NCI-H187 treated with DMSO at 0.1 percent for 48 hours (cell line): ENCODE data around the gene COG4.
"Not testable (repeated sequence)": the region's sequence is repeated elsewhere in the genome, so short reads cannot be mapped to it uniquely, and the experiment has no call there.

ENCODE experiments used
- DNase-seq: peaks from one replicate; lab custom pipeline; 2025; lab: John Stamatoyannopoulos, UW

COG4 gene

DNA sequence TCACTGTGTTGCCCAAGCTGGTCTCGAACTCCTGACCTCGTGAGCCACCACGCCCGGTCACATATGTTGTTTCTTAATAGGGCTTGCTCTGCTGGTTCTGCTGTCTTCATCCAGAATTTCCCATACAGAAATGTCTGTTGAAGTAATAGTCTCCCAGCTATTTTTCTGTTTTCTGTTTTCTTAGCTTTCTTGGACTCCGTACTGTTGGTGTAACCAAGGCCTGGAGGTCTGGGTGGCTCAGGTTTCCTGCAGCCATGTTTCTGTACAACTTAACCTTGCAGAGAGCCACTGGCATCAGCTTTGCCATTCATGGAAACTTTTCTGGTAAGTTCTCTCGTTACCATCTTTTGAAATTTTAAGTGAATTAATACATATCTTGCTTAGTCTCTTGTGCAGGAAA, 3.0 kb upstream of the COG4 start:
- no peak for DNase-seq

DNA sequence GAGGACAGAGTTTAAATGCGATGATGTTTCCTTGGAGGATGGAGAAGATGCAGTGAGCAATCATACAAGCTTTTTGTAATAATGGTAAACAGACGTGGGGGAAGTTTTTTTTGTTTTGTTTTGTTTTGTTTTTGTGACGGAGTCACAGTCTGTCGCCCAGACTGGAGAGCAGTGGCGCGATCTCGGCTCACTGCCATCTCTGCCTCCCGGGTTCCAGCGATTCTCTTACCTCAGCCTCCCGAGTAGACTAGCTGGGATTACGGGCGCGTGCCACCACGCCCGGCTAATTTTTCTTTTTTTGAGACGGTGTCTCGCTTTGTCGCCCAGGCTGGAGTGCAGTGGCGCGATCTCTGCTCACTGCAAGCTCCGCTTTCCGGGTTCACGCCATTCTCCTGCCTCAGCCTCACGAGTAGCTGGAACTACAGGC, 1.1 kb upstream of the COG4 start:
- DNase-seq = not testable (repeated sequence)

DNA sequence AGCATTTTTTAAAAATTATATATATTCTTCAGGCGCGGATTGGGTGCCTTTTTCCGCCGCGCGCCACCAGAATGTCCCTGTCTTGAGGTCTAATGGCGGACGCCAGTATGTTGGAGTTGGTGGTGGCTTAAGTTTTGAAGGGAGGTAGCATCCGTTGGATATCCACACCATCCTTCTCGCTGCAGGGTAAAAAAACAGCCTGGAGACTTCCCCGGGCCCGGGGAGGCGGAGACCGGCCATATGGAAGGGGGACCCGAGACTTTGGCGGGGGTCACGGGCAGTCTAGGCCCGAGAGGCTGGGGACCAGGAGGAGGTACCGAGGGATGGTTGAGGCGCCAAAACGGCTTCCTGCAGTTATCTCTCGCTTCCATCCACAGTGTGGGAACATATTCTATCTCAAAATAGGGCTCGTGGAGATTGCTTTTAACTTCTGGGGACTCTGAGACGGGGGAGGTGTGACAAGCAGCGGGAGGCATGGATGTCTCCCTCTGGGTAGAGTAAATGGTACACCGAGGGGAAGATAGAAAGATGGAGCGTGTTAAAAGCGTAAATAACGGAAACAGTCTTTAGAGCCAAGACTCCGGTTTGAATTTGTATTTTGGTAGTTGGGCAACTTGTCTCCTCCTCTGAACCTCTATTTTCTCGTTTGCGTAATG, 517 bp upstream of the COG4 start, which contains the start of gene SF3B3:
Gene SF3B3 (plus strand): TSS at position 74 of the 656 bp plus-strand sequence. CDS start 2,841 bp downstream, outside the sequence.
- no peak for DNase-seq

DNA sequence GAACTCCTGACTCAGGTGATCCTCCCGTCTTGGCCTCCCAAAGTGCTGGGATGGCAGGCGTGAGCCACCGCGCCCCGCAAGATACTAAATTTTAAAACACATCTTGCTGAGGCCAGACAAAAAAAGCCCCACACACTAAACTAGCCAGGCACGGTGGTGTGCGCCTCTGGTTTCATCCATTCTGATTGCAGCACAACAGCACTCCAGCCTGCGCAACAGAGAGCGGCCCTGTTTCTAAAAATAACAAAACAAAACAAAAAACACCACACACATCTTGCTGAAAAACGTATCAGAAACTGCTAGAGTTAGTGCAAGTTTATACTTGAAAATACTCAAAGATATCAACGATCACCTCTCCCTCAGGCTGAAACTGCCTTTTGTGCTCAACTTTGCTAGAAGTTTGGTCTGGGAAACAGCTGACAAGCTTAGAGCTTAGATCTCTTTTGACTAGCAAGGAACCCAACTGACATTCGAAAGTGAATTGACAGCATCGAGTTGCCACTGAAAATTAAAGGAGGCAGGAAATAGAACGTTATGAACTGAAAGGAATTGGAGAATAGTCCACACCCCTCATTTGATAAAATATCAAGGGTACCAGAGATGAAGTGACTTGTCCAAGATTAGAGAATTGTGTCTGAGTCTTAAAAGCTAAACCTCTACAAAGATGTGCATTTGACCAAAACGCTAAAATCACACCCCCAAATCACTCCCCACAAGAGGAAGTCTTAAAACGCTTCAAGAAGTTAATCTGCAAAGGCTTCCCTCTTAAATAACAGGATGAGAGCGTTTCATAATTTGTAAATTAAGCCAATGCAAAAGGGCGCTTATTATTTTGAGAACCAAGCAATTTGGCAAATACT, 908 bp downstream of the COG4 start:
- DNase-seq = no peak

DNA sequence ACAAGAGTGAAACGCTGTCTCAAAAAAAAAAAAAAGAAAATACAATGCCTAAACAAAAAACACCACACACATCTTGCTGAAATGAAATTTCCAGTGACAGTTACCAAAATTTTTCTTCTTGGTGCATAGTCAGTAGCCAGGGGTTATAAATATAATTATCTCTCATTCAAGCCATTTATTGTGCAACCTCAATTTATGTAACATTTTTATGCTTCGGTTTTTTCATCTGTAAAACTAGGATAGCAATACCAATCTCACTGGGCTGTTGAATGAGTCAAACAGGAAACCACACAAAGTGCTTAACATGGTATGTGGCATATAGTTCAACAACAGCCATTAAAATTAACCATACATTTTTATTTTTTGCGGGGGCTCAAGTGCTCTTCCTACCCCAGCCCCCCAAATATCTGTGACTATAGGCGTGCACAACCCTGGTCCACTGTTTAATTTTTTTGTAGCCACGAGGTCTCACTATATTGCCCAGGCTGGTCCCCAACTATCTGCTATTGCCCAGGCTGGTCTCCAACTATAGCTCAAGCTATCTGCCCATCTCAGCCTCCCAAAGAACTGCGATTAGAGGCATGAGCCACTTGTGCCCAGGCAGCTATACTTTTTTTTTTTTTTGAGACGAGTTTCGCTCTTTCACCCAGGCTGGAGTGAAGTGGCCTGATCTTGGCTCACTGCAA, 2.6 kb downstream of the COG4 start:
- DNase-seq = no peak

DNA sequence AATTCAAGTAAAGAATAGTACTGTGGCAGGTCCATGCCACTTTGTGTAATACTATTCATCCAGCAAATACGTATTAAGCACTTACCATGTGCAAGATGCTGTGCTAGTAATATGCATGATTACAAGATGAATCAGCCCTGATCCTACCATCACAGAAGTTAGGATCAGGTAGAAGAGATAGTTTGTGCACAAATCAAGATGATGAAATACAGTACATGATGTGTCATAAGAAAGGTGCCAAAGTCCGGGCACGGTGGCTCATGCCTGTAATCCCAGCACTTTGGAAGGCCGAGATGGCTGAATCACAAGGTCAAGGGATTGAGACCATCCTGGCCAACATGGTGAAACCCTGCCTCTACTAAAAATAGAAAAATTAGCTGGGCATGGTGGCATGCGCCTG, 10.9 kb downstream of the COG4 start:
- no peak for DNase-seq

DNA sequence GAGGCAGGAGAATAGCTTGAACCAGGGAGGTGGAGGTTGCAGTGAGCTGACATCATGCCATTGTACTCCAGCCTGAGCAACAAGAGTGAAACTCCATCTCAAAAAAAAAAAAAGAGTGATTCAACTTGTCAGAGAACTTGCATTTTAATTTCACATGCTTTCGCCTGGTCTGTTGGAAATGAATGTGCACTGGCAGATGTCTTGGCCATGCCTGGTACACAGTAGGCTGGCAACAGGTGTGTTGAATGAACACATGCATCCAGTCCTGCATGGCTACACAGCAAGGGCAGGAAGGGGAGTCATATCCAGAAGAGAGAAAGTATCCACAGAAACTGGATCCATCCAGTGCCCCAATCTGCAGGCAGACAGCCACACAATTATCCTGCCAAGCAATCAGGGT, 11.5 kb downstream of the COG4 start:
- DNase-seq = no peak

DNA sequence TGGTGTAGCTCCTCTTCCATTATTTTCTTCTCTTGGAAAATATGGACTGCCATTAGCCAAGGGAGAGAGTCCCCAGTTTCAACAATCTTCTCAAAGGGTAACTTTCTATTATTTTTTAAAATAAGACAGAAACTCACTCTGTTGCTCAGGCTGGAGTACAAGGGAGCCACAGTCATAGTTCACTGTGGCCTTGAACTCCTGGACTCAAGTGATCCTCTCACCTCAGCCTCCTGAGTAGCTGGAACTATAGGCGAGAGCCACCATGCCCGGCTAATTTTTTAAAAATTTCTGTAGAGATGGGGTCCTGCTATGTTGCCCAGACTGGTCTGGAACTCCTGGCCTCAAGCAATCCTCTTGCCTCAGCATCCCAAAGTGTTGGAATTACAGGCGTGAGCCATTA, 13.1 kb downstream of the COG4 start:
- DNase-seq = no peak

DNA sequence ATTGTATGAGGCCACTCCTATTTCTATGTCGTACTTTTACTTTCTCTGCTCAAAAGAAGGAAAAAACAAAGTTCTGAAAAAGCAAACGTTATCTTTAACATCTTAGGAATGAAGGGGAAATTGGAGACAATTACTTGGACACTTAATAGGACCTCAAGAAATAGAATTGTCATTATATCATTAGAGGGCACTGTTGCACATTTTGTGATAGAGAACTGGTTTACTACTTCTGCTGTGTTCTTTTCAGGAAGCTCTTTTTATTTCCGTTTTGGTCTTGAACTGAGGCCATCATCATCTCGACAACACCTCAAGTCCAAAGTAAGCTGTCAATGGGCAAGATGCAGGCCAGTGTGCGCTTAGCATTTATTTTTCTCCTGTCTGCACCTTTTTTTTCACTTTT, 14.6 kb downstream of the COG4 start:
- DNase-seq = no peak

DNA sequence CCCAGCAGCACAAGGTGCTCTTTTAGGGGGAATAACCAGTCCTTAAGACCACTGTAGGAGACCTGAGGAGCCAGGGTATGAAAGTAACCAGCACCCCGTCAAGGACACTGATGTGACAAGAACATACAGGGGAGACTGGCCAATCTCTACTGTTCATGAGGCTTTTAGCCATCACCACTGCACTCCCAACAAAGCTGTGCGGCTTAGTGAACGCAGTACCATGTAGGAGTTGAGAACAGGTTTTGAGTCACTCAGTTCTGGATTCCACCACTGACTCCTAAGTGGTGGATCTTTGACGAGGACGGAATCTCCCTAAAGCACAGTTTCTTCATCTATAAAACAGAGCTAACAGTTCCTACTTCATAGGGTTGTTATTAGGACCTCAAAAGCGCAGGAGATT, 26.8 kb downstream of the COG4 start:
- no peak for DNase-seq

DNA sequence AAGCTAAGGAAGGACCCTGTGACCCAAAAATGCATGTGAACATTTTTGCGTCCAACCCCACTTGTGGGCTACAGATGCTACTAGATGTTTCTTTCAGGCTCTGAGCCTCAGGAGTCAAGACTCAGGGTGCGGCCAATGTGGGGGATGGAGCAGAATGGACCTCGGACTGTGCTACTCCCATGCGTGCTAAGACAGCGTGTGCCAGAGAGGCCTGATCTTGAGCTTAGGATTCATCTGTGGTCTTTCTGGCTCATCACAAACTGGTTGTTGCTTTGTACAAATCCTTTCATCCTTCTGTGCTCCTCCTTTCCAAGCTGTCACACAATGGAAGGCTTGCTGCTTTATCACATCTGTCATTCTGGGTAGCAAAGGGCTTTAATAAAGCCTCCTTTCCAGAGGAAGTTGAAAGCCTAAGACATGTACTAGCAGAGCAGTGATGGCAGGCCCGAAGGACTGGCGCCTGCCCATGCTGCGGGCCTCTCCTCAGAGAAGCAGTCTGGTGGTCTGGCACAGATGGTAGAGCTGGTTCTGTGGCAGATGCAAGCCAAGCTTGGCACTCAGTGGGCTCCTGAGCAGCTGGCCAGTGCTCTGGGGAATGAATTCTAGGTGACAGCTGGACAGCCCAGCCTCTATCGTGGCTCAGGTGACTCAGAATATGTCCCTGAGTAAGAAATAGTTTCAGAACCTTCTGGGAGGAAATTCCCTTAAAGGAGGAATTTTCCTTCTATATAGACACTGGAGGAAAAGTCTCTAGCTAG, 27.8 kb downstream of the COG4 start:
- DNase-seq = no peak

DNA sequence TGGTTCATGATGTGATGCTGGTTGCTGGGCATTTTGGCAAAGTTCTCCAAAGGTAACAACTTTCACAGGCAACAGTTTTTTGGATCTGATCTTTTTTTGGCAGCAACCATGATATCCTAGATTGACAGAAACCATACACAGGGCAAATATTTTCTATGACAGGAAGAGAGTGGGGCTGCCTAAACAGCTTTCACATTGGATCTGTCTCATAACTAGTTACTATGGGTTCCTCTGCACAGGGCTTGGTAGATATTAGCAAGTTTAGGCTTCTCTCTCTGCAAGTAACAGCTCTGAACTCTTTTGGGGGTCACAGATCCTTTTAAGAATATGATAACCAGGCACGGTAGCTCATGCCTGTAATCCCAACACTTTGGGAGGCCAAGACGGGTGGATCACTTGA, 28.6 kb downstream of the COG4 start:
- no peak for DNase-seq

DNA sequence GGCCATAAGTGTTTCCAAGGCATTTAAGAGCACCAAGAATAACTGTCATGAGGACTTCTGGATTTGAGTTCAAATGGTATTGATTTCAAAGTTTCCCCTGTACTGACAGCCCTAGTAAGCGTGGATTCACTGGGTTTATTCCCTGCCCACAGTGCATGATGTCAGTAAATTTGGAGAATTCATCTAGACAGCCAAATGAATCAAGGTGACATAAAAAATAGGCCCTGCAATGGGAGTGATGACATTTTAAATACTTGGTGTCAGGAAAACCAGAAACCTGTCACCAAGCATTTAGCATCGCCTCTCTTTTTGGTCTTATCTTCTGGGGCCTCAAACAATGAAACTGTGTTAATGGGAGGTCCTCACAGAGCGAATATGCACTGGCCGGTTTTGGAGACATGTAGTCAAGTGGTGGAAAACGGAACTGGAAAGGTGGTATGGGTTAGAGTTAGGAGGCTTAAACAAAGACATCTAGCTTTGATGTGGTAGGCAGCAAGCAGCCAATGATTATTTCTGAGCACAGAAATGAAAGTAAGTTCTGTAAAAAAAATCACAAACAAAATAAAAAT, 29.1 kb downstream of the COG4 start:
- no peak for DNase-seq

DNA sequence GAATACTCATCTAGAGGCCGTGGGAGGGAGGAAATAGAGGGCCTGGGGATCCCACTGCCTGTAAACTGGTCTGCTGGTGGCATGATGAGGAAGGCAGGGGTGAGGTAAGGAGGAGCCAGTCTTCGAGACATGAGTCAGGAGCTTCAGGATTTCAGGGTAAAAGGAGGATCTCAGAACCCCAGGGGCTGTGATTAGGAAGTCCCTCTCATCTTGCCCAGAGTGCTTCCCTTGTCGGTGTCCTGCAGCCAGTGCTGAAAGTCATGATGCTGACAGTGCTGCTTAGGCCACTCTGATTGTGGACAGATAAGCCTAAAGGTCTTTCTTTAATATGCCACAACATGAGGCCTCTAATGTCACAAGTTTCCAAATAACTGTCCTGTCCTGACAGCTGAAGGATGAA, 29.6 kb downstream of the COG4 start:
- DNase-seq = no peak

DNA sequence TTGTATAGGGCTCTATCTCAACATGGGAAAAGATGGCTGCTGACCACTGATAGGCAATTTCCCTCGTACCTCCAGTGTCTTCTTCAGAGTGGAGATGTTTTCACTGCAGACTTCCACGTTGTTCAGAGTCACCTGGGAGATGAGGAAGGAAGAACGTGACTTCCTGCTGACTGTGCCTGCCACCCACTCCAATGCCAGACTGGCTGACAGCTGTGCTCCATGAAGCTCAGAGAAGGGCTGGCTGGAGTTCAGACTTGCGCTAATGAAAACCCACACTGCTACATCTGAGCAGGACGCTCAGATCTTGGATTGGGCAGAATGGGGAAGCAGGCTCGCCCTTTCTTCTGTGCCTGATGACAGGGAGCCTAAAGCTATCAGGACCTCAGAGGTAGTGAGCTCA, 33.1 kb downstream of the COG4 start:
- DNase-seq = no peak

DNA sequence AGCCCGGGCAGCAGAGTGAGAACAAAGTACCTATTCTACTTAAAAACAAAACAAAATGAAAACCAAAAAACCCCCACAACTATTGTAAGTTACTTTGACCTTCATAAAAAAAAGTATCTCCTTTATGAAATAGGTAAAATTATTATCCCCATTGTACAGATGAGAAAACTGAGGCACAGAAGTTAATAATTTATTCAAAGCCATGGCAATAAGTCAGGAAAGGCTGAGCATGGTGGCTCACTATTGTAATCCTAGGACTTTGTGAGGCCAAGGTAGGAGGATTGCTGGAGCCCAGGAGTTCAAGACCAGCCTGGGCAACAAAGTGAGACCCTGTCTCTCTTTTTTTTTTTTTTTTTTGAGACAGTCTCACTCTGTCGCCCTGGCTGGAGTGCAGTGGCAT, 38.5 kb downstream of the COG4 start:
- no peak for DNase-seq

DNA sequence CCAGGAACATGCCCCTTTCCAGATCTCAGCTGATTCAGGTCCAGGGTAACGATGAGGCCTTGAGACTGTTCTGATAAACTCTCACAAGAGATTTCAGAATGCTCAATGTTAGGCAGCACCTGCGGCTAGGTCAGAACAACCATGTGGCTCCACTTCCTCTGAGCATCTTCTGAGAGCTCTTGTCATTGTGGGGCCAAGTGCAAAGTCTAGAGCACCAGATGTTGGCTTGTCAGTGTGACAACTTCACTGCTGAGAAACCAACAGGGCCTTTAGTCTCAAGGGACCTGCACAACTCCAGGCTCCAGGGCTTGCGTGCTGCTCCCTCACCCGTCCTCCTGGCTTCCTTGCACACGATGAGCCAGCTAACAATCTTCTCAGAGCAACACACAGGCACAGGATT, 39.9 kb downstream of the COG4 start:
- DNase-seq = no peak

DNA sequence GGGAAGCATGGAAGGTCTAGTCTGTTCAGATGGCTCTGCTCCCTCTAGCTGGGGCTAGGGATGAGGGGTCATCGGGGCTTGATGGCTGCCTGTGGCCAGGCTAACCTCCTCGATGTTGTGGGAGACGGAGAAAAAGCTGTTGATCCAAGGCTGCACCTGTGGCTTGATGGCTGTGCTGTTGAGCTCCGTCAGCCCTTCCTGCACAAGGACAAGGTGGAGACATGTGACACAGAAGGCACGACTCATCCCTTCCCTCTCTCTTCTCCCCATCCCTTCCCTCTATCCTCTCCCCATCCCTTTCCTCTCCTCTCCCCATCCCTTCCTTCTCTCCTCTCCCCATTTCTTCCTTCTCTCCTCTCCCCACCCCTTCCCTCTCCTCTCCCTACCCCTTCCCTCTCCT, 40.7 kb downstream of the COG4 start:
- DNase-seq = no peak

DNA sequence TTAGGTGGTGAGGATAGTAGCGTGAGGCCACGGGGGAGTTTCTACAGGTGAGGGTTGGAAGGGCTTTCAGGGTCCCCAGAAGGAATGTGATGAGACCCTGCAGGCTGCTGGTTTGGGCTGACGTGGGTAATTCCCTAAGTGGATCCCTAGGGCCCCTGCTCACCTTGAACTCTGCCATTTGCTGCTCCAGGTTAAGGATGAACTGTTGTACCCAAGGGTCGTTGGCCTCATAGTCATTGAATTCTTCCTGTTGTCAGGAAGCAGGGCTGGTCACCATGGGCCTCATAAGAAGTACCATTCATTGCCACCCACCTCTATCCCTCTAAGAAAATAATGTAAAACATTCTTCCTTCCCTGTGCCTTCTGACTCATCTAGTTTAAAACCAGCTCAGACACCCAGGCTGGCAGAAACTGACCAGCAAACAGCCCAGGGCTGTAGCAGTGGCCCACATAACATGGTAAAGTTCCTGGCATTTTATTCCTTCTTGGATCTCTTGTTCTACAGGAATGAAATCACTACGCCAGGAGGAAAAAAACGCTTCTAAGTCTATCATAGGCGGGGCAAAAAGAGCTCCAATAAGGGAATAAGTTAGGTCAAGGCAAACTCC, 41.3 kb downstream of the COG4 start:
- DNase-seq = no peak

DNA sequence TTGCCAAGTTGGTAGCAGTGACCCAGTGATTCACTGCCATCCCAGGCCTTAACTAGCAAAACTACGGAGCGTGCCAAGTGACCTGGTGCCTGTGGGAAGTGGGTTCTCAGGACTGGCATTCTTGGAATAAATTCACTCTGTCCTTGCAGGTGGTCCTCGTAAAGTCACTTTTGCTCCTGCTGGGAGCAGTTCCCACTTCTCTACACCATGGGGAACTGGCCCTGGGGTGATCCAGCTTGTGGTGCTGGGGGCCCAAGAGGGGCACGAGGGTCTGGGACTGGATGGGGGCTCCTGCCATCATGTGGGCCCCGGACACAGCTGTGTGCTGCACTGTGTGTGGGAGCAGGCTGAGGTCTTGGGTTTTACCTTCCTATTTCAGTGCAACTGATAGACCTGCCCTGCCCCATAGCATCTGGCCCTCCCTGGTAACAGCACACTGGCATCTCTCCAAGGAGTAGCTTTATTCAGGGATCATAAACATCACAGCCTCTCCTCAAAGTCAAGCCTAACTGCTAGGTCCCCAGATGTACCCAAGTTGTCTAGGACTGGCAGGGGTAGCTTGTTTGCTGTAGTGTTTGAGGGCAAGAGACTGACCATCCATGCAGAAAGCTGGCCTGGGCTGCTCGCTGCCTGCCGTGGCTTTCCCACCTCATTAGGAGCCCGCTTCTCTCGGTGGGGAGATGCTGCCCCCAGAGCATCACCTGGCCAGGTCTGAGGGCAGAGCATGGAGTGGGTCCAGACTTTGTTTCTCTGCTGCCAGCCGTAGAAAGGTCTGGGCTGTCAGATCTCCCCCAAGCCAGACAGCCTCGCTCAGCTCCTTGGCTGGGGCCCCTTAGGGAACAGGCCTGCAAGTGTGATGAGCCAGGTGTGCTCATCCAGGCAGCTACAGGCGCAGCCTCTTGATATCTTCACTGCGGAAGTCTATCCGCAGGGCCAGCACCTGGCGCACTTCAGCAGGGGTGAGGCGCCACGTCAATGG, 42.9 kb downstream of the COG4 start:
- no peak for DNase-seq
